GM21528 (cell line): ENCODE data around the gene TXNL4B.

Source experiments
- ATAC-seq: cut with Tn5 transposase; IDR thresholded peaks from one replicate; pipeline ENCODE4 v1.9.1; 2021; ENCODE audit warnings: mild to moderate bottlenecking, moderate library complexity; ENCODE audit not compliant: unreplicated experiment, low FRiP score

The TXNL4B gene

DNA sequence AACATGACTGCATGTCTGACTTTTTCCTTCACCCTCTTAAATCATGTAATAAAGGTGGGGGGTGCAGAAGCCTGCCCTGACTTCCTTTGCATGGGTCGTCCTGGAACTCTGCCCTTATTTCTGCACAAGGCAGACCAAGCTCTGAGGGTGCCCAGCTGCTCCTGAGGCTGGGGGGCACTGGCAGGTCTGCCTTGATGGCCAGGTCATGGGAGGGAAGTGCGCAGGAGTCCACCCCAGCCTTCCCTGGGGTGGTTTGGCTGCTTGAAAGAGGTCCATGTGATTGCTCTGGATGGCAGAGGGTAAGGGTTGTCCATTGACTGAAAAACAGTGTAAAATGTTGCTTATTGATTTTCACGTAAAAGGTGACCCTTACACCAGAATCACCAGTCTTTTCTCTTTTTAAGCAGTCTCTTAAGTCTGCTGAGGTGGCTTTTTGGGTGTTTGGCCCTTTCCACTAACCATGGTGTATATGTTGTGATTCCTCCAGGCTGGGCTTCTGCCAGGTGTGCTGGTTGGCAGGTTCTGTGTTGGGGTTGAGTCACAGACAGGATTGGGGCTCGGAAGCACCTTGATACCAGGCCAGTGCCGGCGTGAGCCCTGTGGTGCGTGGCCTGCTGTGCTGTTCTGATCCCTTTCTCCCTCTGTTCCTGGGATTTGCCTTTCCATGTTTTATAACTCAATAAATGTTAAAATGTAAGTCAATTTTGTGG is 19.6 kb upstream of the TXNL4B start:
- no peak for ATAC-seq

DNA sequence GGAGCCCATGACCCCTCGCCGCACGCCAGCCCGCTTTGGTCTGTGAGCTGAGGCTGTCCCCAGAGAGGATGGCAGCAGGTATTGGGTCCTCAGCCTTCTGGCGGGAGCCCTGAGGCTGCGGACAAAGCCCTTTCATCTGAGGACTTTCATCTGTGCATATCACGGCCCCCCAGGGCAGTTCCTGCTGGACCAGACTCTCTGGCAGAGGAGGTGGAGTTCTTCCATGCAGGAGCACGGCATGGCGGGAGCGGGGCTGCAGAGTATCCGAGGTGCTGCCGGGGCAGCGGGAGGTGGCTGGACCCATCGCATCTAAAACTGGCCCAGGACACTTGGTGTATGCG is 19.0 kb upstream of the TXNL4B start:
- no peak for ATAC-seq

DNA sequence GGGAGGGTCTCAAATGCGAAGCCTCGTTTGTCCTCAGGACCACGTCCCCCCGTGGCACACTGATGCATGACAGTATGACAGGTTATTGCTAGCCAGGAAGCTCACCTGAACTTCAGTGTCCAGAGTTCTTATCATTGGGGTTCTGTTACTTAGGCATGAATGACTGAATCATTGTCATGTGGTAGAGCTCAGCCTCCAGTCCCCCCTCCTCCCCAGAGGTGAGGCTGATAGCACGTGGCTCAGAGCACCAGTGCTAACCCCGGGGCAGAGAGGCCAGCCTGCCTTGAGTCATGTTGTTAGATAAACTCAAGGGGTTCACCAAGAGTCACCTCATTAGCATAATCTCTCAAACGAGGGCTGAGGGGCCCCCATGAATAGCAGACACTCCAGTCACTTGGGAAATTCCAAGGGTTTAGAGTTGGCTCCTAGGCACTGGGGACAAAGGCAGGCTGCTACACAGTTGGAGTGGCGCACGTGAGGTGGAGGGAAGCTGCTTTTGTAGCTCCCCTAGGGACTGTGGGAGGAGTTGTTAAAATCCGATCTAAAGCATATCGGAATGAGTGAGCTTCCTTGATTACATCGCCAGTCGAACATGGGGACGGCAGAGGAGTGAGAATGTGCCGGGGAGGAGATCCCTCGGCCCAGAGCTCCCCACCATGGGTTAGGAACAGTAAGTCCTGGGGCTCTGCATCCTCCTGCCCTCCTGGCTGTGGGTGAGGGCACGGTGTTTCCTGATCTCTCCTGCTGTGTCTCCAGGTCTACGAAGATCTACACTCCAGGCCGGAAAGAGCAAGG is 18.4 kb upstream of the TXNL4B start:
- no peak for ATAC-seq

GRCh38 chr16:72110662-72111615 is 17.5 kb upstream of the TXNL4B start:
- no peak for ATAC-seq

DNA sequence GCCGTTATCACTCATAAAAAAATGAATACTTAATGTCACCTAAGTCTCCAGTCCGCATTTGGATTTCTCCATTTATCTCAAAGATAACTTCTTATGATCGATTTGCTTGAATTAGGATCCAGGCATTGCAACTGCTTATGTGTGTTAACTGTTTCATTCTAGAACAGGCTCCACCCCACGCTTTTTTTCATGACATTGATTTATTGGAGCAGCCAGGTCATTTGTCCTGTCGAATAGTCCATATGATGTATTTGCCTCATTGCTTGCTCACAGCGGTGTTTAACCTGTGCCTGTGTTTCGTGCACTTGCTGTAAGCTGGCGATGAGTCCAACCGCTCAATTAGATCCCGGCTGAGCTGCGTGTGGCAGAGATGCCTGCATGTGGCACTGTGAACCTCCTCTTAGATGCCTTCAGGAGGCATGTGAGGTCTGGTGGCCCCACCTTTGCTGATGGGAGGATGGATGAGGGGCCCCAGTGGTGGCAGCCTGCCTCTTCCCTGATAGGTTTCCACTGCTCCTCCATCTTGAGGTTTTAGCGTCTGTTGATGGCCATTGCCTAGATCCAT is 16.6 kb upstream of the TXNL4B start:
- ATAC-seq: no peak

DNA sequence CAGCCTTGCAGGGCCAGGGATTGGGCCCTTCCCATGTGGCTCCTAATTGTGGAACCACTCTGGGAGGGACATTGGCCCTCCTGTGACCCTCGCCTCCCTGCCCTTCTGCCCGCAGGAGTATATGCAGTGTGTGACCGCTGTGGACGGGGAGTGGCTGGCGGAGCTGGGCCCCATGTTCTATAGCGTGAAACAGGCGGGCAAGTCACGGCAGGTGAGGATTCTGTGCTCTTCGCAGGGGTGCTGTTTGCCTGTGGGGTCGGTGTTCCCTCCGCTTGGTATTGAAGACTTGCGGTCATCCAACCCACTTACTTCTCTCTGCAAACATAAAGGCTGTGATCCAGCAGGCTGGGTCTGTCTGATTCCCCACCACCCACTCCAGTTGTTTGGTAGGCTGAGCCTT is 15.9 kb upstream of the TXNL4B start:
- ATAC-seq: no peak

GRCh38 chr16:72108353-72109102 is 15.1 kb upstream of the TXNL4B start:
- ATAC-seq: no peak

DNA sequence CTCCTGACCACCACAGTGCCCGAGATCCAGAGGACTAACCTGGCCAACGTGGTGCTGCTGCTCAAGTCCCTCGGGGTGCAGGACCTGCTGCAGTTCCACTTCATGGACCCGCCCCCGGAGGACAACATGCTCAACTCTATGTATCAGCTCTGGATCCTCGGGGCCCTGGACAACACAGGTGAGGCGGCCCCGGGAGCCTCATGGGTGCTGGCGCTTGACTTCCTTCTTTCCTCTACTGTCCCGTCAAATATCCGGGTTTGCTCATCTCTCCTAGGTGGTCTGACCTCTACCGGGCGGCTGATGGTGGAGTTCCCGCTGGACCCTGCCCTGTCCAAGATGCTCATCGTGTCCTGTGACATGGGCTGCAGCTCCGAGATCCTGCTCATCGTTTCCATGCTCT is 14.0 kb upstream of the TXNL4B start:
- ATAC-seq: no peak

GRCh38 chr16:72105978-72106377 is 12.6 kb upstream of the TXNL4B start:
- no peak for ATAC-seq

- ATAC-seq: no peak
These were observed 11.5 kb upstream of the TXNL4B start for GRCh38 chr16:72104905-72105304.

- no peak for ATAC-seq
These were observed 7.8 kb upstream of the TXNL4B start for GRCh38 chr16:72101195-72101594.

DNA sequence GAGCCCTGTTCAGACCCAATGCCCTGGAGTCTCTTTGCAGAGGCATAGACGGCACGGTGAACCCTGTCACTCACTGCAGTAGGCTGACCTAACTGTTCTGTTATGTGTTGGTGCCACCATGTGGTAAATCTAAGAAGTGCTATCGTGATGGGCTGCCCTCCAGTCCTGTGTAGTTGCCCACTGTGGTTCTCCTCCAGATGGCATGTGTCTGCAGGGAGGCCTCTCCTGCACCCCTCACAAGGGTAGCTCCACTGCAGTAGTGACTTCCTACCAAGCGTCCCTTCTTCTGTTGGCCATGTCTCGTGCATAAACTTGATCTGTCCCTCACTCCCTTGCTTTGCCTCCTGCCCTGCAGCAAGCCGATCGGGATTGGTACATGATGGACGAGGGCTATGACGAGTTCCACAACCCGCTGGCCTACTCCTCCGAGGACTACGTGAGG is 6.0 kb upstream of the TXNL4B start:
- ATAC-seq: peak; percentile 63

GRCh38 chr16:72098936-72099335 is 5.5 kb upstream of the TXNL4B start:
- ATAC-seq: no peak

GRCh38 chr16:72094266-72094610 is 818 bp upstream of the TXNL4B start:
- no peak for ATAC-seq

GRCh38 chr16:72092832-72093447 is 480 bp downstream of the TXNL4B start:
- ATAC-seq: no peak

DNA sequence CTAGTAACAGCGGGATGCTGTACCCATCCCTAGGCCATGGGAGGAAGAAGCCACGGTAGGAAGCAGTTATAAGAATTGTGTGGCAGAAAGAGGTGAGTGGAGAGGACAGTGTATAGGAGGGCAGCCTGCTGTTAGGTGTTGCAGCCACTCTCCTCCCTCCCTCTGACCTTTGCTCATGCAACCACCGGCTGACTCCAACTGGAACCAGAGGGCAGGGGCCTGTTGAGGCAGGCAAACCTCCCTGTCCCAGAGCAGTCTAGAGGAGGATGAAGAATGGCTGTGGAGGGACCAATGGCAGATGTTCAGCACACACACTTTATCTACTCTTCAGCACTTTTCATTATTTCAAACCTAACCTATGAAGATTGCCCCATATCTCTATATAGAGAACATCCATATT is 2.2 kb downstream of the TXNL4B start:
- no peak for ATAC-seq

DNA sequence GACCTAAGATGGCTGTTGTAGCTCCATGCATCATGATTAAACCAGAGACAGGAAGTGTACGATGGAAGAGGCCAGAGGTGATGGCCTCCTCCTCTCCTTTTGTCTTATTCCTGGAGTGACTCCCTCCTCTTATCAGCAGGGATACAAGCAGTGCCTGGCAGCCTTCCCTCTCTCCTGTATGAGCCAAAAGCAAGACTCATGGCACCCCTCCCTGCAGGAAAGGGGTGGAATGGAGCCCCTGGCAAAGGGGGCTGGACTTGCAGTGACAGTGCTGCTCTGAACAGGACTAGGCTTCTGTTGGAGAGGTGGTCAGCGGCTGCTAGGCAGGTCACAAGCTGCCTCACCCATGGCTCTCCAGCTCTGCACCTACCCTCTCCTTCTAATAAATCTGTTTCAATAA is 8.4 kb downstream of the TXNL4B start:
- ATAC-seq: no peak

DNA sequence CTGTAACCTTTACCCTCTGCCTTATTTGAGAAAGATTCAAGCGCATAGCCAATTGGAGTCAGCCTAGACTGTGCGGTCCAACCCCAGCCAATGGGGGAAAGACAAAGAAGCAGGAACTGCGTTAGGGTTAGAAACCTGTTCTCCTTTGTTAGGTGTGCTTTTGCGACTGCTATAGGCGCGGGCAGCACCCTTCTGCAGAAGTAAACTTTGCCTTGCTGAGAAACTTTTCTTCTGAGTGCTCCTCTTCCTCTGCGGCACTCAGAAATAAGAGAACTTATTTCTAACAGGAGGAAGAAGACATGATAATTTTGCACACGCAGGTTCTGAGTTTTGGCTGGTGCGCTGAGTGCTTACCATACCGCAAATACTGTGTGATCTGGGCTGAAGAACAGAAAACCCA is 9.0 kb downstream of the TXNL4B start:
- ATAC-seq: no peak

- ATAC-seq: no peak
These were observed 9.5 kb downstream of the TXNL4B start for GRCh38 chr16:72083778-72084404.
